ENCODE measurements around the gene FUNDC2. TPM values are rescaled to one million over a fixed set of nuclear protein-coding genes. Genes with fewer than 3 reads are reported as not detected.

The FUNDC2 gene
- total RNA-seq, 1 donor from 2014 or later: 79.1 TPM

DNA sequence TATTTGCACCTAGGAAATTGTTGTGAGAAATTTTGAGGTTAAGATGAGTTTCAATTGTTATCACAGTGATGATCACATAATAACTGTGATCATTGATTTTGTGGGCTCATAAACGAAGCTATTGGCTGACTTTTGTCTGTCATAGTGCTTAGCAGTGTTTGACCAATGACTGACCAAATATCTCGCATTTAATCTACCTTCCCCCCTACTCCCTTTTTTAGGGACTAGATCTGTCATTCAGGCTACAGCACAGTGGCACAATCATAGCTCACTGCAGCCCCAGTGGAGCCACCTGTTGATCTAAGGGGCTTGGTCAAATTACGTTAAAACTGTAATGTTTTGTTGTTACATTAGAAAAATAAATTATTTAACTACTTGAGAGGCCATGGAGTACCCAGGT lies 1.5 kb downstream of the FUNDC2 start:
- Histone ChIP-seq H3K27me3 (no peaks in the 10 kb centered on the region), H3K27ac (peak overlapping the region; percentile 94), H3K36me3 (no peaks in the 10 kb centered on the region), H3K4me1 (peaks cover 3% of the 10 kb centered on the region), H3K4me3 (peak overlapping the region; percentile 60), H3K9me3 (no peaks in the 10 kb centered on the region)
- intact Hi-C loops (cut with DNase I): no loop called here
- DNase-seq (no peak), ATAC-seq (no peak)
- TF ChIP-seq CTCF (IDR thresholded peaks at IDR 0.05): no peak

DNA sequence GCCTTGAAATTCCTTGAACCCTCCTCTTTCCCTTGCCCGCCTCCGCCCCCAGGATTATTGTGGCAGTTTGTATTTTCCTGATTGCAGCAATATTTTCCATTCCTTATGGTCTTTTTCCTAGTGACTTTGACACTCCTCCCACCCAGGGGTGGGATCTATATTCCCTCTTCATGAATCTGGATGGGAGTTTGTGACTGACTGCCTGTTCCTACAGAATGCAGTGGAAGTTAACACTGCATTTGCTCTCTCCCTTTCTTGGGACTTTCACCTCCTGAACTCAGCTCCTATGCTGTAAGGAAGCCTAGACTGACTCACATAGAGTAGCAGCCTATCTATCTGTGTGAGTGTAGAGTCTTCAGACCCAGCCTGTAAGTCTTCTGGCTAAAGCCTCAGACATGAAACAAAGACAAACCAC lies 2.2 kb downstream of the FUNDC2 start:
- no peak overlapping the region for H3K27ac ChIP-seq
- no peak for DNase-seq
- intact Hi-C loops (cut with DNase I): no loop called here

DNA sequence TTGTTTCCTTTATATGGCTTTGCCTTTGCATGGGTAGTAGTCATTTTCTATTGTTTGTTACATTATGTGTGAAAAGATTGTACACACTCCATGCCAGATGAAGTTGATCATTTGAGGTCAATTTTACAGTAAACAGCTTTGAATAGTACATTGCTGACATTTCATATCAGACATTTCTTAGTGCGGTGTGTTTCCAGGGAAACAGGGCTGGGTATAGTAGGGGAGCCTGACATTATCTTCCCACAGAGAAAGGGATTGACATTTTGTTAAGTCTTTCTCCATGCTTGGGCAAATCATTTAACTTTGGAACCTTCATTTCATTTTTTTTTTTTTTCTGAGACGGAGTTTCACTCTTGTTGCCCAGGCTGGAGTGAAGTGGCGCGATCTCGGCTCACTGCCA lies 5.0 kb downstream of the FUNDC2 start:
- Histone ChIP-seq H3K27me3 (no peaks in the 10 kb centered on the region), H3K36me3 (peaks cover 10% of the 10 kb centered on the region), H3K4me3 (no peak overlapping the region), H3K27ac (no peak overlapping the region), H3K9me3 (no peaks in the 10 kb centered on the region), H3K4me1 (peaks cover 3% of the 10 kb centered on the region)
- DNase-seq: no peak
- intact Hi-C loops (cut with DNase I): no loop called here
- no peak for ATAC-seq
- no peak for TF ChIP-seq CTCF (IDR thresholded peaks at IDR 0.05)

More for the DNA sequence above, 2.2 kb downstream of the FUNDC2 start:
- no peak for ATAC-seq
- Histone ChIP-seq H3K4me1 (peaks cover 3% of the 10 kb centered on the region), H3K4me3 (no peak overlapping the region), H3K9me3 (no peaks in the 10 kb centered on the region), H3K27me3 (no peaks in the 10 kb centered on the region), H3K36me3 (peaks cover 5% of the 10 kb centered on the region)
- no peak for TF ChIP-seq CTCF (IDR thresholded peaks at IDR 0.05)

DNA sequence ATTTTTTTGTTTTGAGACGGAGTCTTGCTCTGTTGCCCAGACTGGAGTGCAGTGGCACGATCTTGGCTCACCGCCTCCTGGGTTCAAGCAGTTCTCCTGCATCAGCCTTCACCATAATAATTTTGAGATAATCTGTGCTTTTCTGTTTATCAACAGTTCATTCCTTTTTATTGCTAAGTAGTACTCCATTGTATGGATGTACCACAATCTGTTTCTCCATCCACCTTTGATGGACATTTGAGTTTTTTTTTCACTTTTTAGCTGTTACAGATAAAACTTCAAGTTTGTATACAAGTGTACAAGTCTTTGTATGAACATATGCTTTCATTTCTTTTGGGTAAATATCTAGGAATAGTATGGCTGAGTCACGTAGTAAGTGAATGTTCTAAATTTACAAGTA lies 9.0 kb downstream of the FUNDC2 start:
- Histone ChIP-seq H3K27me3 (no peaks in the 10 kb centered on the region), H3K4me3 (no peak overlapping the region), H3K4me1 (no peaks in the 10 kb centered on the region), H3K9me3 (no peaks in the 10 kb centered on the region), H3K36me3 (peaks cover 10% of the 10 kb centered on the region), H3K27ac (no peak overlapping the region)
- intact Hi-C loops (cut with DNase I): no loop called here
- DNase-seq (no peak), ATAC-seq (no peak)
- TF ChIP-seq CTCF (IDR thresholded peaks at IDR 0.05): no peak

DNA sequence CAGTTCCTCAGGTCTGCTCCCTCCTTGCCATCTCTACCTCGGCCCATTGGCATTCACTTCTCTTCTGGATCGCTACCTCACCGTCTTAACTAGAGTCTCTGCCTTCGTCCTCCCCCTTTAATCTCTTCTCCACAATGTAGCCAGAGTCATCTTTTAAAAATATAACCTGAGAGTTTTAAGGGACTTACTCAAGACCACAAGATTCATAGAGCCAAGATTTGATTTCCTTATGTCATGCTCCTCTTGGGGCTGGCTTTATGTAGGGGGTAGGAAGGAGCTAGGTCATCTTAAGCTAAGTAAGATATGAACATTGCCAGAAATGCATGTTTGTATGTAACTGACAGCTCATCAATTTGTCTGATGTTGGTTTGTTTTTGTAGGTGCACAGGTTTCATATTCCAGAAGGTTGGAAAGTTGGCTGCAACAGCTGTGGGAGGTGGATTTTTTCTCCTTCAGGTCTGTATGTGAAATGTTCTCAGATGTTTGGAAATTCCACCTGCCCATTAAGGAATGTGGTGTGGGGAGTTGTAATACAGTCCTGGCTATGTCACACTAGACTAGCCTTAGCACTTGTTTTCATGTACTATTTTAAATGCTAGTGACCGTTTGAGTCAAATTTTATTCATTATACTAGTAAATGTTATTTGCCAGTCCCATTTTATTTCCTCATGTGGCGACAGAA lies 19.6 kb downstream of the FUNDC2 start:
- intact Hi-C loops (cut with DNase I): no loop called here
- no peak overlapping the region for H3K27ac ChIP-seq
- ATAC-seq (no peak), DNase-seq (no peak)
- no peaks in the 10 kb centered on the region for H3K36me3 ChIP-seq
- no peaks in the 10 kb centered on the region for H3K27me3 ChIP-seq
- H3K4me1 ChIP-seq: no peaks in the 10 kb centered on the region
- no peaks in the 10 kb centered on the region for H3K9me3 ChIP-seq
- TF ChIP-seq CTCF (IDR thresholded peaks at IDR 0.05): no peak
- H3K4me3 ChIP-seq: no peak overlapping the region
